DOHH2 (cell line): Measurements from ENCODE around the gene COMMD4.

Source experiments
- EZH2phosphoT487 ChIP-seq: fragments of 200-600 bp; sonication (generic); IDR thresholded peaks from 2 replicates; pipeline ENCODE4 v1.6.1; 2017; ENCODE audit warnings: borderline replicate concordance, mild to moderate bottlenecking, antibody characterized with exemption, low read length, moderate library complexity, mixed read lengths
- TF ChIP-seq, protein P1 (sequence below): fragments of 200-600 bp; sonication (generic); IDR thresholded peaks from one replicate; pipeline ENCODE4 v1.5.1; 2014; ENCODE audit warnings: antibody characterized with exemption, mild to moderate bottlenecking, low read depth, low read length; ENCODE audit not compliant: poor library complexity, severe bottlenecking

DNA sequence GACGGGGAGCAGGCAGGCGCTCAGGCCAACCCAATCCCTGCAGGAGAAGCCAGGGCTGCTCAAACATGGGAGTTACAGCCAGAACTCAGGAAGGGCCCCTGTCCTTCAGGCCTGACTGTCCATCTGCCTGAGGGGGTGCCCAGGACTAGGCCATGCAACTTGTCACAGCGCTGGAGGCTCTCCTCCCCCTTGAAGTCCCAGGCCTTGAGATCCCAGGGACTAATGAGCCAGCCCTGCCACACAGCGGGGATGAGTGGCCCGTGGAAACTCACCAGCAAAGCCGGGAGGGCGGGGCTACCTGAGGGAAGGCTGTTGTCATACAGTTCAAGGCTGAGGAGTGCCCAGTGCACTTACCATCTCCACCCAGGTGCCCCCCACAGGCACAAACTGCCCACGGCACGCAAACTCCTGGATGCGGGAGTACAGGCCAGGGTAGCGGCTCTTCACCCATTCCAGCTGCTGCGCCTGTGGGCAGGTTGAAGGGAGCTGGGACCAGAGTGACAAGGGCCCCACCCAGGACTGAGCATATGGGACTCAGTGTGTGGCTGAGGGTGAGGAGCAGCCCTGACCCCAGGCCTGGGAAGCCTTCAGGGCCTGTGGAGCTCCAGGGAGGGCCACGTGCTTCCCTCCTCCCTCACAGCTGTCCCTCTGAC lies 26.3 kb downstream of the COMMD4 start:
- TF ChIP-seq, protein P1, sequence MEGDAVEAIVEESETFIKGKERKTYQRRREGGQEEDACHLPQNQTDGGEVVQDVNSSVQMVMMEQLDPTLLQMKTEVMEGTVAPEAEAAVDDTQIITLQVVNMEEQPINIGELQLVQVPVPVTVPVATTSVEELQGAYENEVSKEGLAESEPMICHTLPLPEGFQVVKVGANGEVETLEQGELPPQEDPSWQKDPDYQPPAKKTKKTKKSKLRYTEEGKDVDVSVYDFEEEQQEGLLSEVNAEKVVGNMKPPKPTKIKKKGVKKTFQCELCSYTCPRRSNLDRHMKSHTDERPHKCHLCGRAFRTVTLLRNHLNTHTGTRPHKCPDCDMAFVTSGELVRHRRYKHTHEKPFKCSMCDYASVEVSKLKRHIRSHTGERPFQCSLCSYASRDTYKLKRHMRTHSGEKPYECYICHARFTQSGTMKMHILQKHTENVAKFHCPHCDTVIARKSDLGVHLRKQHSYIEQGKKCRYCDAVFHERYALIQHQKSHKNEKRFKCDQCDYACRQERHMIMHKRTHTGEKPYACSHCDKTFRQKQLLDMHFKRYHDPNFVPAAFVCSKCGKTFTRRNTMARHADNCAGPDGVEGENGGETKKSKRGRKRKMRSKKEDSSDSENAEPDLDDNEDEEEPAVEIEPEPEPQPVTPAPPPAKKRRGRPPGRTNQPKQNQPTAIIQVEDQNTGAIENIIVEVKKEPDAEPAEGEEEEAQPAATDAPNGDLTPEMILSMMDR: no peak
- no peak for TF ChIP-seq EZH2phosphoT487
